HEK293 (cell line): Measurements from ENCODE around the gene ZNF438.

Experiments used
- CTCF ChIA-PET: fragments of 350-600 bp; formaldehyde crosslinking; extraction: SDS; loops from one replicate; lab custom pipeline; 2021; ENCODE audit warnings: antibody characterized with exemption; lab: Yijun Ruan, JAX
- POLR2A ChIA-PET: fragments of 300-600 bp; formaldehyde crosslinking; extraction: SDS; loops from one replicate; lab custom pipeline; 2020; ENCODE audit warnings: antibody characterized with exemption, inconsistent platforms; lab: Yijun Ruan, JAX
- H3K27ac ChIP-seq: fragments of 200-500 bp; sonication (Bioruptor generic); 2 replicates; pipeline ENCODE4 v1.5.1; 2014; ENCODE audit warnings: low read depth, low read length, control low read depth, inconsistent platforms; ENCODE audit errors: extremely low read depth
- H3K36me3 ChIP-seq, 2 experiments: fragments of 200-500 bp in 1 of 2; sonication (Bioruptor generic) in 1 of 2; 1 replicate in 1 of 2; 2 replicates in 1 of 2; pipeline ENCODE4 v1.5.1; 2014 to 2017; ENCODE audit warnings: inconsistent platforms in 2 of 2, low read length in 2 of 2; ENCODE audit not compliant: control insufficient read depth in 2 of 2, insufficient read depth in 1 of 2
- H3K4me1 ChIP-seq: fragments of 200-500 bp; sonication (Bioruptor generic); 2 replicates; pipeline ENCODE4 v1.5.1; 2014; ENCODE audit warnings: mild to moderate bottlenecking, low read length, inconsistent platforms; ENCODE audit not compliant: control insufficient read depth, insufficient read depth
- H3K4me3 ChIP-seq: 2 replicates; pipeline ENCODE4 v1.5.1; 2011; ENCODE audit warnings: low read depth, mild to moderate bottlenecking, control low read depth, low read length, moderate library complexity
- H3K9me3 ChIP-seq: fragments of 200-500 bp; sonication (Bioruptor generic); 2 replicates; pipeline ENCODE4 v1.5.1; 2014; ENCODE audit warnings: low read depth, low read length, inconsistent platforms; ENCODE audit not compliant: control insufficient read depth, insufficient read depth
- HOXA7 ChIP-seq: sonication (generic); formaldehyde crosslinking; IDR thresholded peaks from 2 replicates; pipeline ENCODE4 v1.8.1; 2022; ENCODE audit warnings: missing genetic modification reagents, borderline replicate concordance
- MZF1 ChIP-seq: fragments of 450-650 bp; formaldehyde crosslinking; IDR thresholded peaks from 2 replicates; pipeline ENCODE4 v1.5.1; 2017; ENCODE audit warnings: missing biosample characterization, missing genetic modification characterization, borderline replicate concordance
- PRDM2 ChIP-seq: fragments of 450-650 bp; formaldehyde crosslinking; IDR thresholded peaks from 2 replicates; pipeline ENCODE4 v1.5.1; 2016; ENCODE audit warnings: missing biosample characterization, missing genetic modification characterization, borderline replicate concordance
- SCRT1 ChIP-seq: fragments of 450-650 bp; formaldehyde crosslinking; IDR thresholded peaks from 2 replicates; pipeline ENCODE4 v1.5.1; 2016; ENCODE audit warnings: missing biosample characterization, missing genetic modification characterization, borderline replicate concordance
- SP2 ChIP-seq: fragments of 450-650 bp; formaldehyde crosslinking; IDR thresholded peaks from 2 replicates; pipeline ENCODE4 v1.5.1; 2016; ENCODE audit warnings: missing biosample characterization, missing genetic modification characterization
- SP3 ChIP-seq: fragments of 450-650 bp; formaldehyde crosslinking; IDR thresholded peaks from 2 replicates; pipeline ENCODE4 v1.5.1; 2016; ENCODE audit warnings: missing biosample characterization, missing genetic modification characterization
- SP7 ChIP-seq: fragments of 450-650 bp; formaldehyde crosslinking; IDR thresholded peaks from 2 replicates; pipeline ENCODE4 v1.5.1; 2016; ENCODE audit warnings: missing biosample characterization, missing genetic modification characterization
- ZBTB17 ChIP-seq: fragments of 450-650 bp; formaldehyde crosslinking; IDR thresholded peaks from 2 replicates; pipeline ENCODE4 v1.5.1; 2016; ENCODE audit warnings: missing biosample characterization, missing genetic modification characterization
- ZBTB21 ChIP-seq: fragments of 450-650 bp; formaldehyde crosslinking; IDR thresholded peaks from 2 replicates; pipeline ENCODE4 v1.5.1; 2017; ENCODE audit warnings: missing biosample characterization, missing genetic modification characterization
- ZFHX2 ChIP-seq: fragments of 450-650 bp; formaldehyde crosslinking; conservative IDR thresholded peaks from 2 replicates; pipeline ENCODE4 v1.5.1; 2016; ENCODE audit warnings: missing biosample characterization, missing genetic modification characterization
- ZFP41 ChIP-seq: fragments of 450-650 bp; formaldehyde crosslinking; IDR thresholded peaks from 2 replicates; pipeline ENCODE4 v1.5.1; 2016; ENCODE audit warnings: missing biosample characterization, missing genetic modification characterization, borderline replicate concordance
- ZNF10 ChIP-seq: fragments of 450-650 bp; formaldehyde crosslinking; IDR thresholded peaks from 2 replicates; pipeline ENCODE4 v1.5.1; 2017; ENCODE audit warnings: missing biosample characterization, missing genetic modification characterization
- ZNF292 ChIP-seq: fragments of 450-650 bp; formaldehyde crosslinking; IDR thresholded peaks from 2 replicates; pipeline ENCODE4 v1.5.1; 2016; ENCODE audit warnings: low read depth, missing biosample characterization, missing genetic modification characterization, borderline replicate concordance
- ZNF302 ChIP-seq: fragments of 450-650 bp; formaldehyde crosslinking; IDR thresholded peaks from 2 replicates; pipeline ENCODE4 v1.5.1; 2016; ENCODE audit warnings: missing biosample characterization, missing genetic modification characterization, low read depth
- ZNF501 ChIP-seq: fragments of 450-650 bp; formaldehyde crosslinking; IDR thresholded peaks from 2 replicates; pipeline ENCODE4 v1.5.1; 2016; ENCODE audit warnings: missing biosample characterization, missing genetic modification characterization
- ZNF521 ChIP-seq: fragments of 450-650 bp; formaldehyde crosslinking; IDR thresholded peaks from 2 replicates; pipeline ENCODE4 v1.5.1; 2017; ENCODE audit warnings: missing biosample characterization, mild to moderate bottlenecking, missing genetic modification characterization
- ZNF529 ChIP-seq: fragments of 450-650 bp; formaldehyde crosslinking; IDR thresholded peaks from 2 replicates; pipeline ENCODE4 v1.5.1; 2017; ENCODE audit warnings: missing genetic modification characterization, missing biosample characterization; ENCODE audit not compliant: insufficient replicate concordance
- ZNF549 ChIP-seq: fragments of 450-650 bp; IDR thresholded peaks from 2 replicates; pipeline ENCODE4 v1.5.1; 2018; ENCODE audit warnings: missing biosample characterization, missing genetic modification characterization, mild to moderate bottlenecking, inconsistent platforms, moderate library complexity
- ZNF561 ChIP-seq: fragments of 450-650 bp; IDR thresholded peaks from 2 replicates; pipeline ENCODE4 v1.5.1; 2018; ENCODE audit warnings: missing biosample characterization, missing genetic modification characterization, borderline replicate concordance
- ZNF585B ChIP-seq: fragments of 450-650 bp; formaldehyde crosslinking; IDR thresholded peaks from 2 replicates; pipeline ENCODE4 v1.5.1; 2016; ENCODE audit warnings: missing biosample characterization, missing genetic modification characterization
- ZNF600 ChIP-seq: fragments of 450-650 bp; formaldehyde crosslinking; IDR thresholded peaks from 2 replicates; pipeline ENCODE4 v1.5.1; 2016; ENCODE audit warnings: missing biosample characterization, missing genetic modification characterization
- ZNF621 ChIP-seq: fragments of 450-650 bp; formaldehyde crosslinking; IDR thresholded peaks from 2 replicates; pipeline ENCODE4 v1.5.1; 2017; ENCODE audit warnings: missing biosample characterization, missing genetic modification characterization
- ZNF677 ChIP-seq: fragments of 450-650 bp; IDR thresholded peaks from 2 replicates; pipeline ENCODE4 v1.5.0; 2018; ENCODE audit warnings: missing biosample characterization, mild to moderate bottlenecking, missing genetic modification characterization, moderate library complexity
- ZNF707 ChIP-seq: fragments of 450-650 bp; formaldehyde crosslinking; IDR thresholded peaks from 2 replicates; pipeline ENCODE4 v1.5.1; 2016; ENCODE audit warnings: missing biosample characterization, missing genetic modification characterization
- ZNF792 ChIP-seq: fragments of 450-650 bp; formaldehyde crosslinking; IDR thresholded peaks from 2 replicates; pipeline ENCODE4 v1.5.1; 2016; ENCODE audit warnings: missing biosample characterization, missing genetic modification characterization
- ZNF830 ChIP-seq: fragments of 450-650 bp; IDR thresholded peaks from 2 replicates; pipeline ENCODE4 v1.5.0; 2018; ENCODE audit warnings: missing biosample characterization, missing genetic modification characterization, low read depth, mild to moderate bottlenecking, moderate library complexity

The ZNF438 gene

GRCh38 chr10:30846710-30847109 lies 185.0 kb downstream of the ZNF438 start (continued):
- no peak for TF ChIP-seq ZNF707 (tag by site-specific recombination)

- POLR2A ChIA-PET, result no interaction called here
- Histone ChIP-seq H3K36me3 (no peaks in the 10 kb centered on the region), H3K4me1 (no peaks in the 10 kb centered on the region), H3K4me3 (no peak overlapping the region), H3K27ac (no peak overlapping the region), H3K9me3 (no peaks in the 10 kb centered on the region)
- CTCF ChIA-PET, result no interaction called here
- TF ChIP-seq ZNF529 (tag by site-specific recombination), result no peak
- no peak for TF ChIP-seq ZNF677
- TF ChIP-seq ZNF585B (tag by site-specific recombination), result no peak
- no peak for TF ChIP-seq SP3 (tag by site-specific recombination)
- no peak for TF ChIP-seq PRDM2 (tag by site-specific recombination)
- no peak for TF ChIP-seq ZNF830 (tag by site-specific recombination)
- no peak for TF ChIP-seq ZNF792
- TF ChIP-seq MZF1, result no peak
- no peak for TF ChIP-seq ZNF621
- no peak for TF ChIP-seq ZNF292 (tag by site-specific recombination)
- TF ChIP-seq HOXA7 (CRISPR knock-in tag), result no peak
These were observed 188.8 kb downstream of the ZNF438 start for GRCh38 chr10:30842894-30843293.

- Histone ChIP-seq H3K36me3 (no peaks in the 10 kb centered on the region), H3K4me3 (no peak overlapping the region)
- TF ChIP-seq ZBTB21 (tag by site-specific recombination) (no peak), ZFHX2 (tag by site-specific recombination) (no peak), ZNF501 (tag by site-specific recombination) (no peak), ZNF10 (tag by site-specific recombination) (no peak), ZBTB17 (no peak), SCRT1 (no peak), ZNF561 (tag by site-specific recombination) (no peak), ZNF549 (no peak), ZNF521 (no peak), ZNF302 (tag by site-specific recombination) (no peak), SP2 (tag by site-specific recombination) (no peak), ZNF600 (tag by site-specific recombination) (no peak), ZNF621 (no peak), SP7 (tag by site-specific recombination) (no peak), ZFP41 (tag by site-specific recombination) (no peak)
- TF ChIP-seq, all 188 proteins: peak for 0
- ChIA-PET POLR2A (no interaction called here), CTCF (no interaction called here)
- no peaks in the 10 kb centered on the region for H3K4me1 ChIP-seq
- H3K9me3 ChIP-seq, result no peaks in the 10 kb centered on the region
- no peak overlapping the region for H3K27ac ChIP-seq
These were observed 189.5 kb downstream of the ZNF438 start for GRCh38 chr10:30842185-30842584.
